Adrenal gland (tissue), 5 donors: ENCODE measurements around the gene ZNF124.

Experiments used
- CTCF ChIP-seq, 6 experiments: fragments of 450-650 bp in 4 of 6; fragments of 200-600 bp in 2 of 6; sonication (generic) in 1 of 6; IDR thresholded peaks; 1 replicate in 5 of 6; 2 replicates in 1 of 6; pipeline versions ENCODE4 v1.5.1 to v1.8.0; 2016 to 2021; ENCODE audit warnings: antibody characterized with exemption in 6 of 6, mild to moderate bottlenecking in 2 of 6, moderate library complexity in 1 of 6
- POLR2A ChIP-seq, 2 donors: fragments of 450-650 bp; IDR thresholded peaks; one replicate each; pipeline ENCODE4 v1.6.1; 2017; ENCODE audit warnings: antibody characterized with exemption in 2 of 2, mild to moderate bottlenecking in 2 of 2, moderate library complexity in 1 of 2
- donor health status: DM: no; HTN: no; CAD: no.

GRCh38 chr1:247212012-247212411 lies 40.2 kb upstream of the ZNF124 start:
- TF ChIP-seq POLR2A (IDR thresholded peaks at IDR 0.05) = no peak
- TF ChIP-seq CTCF (IDR thresholded peaks at IDR 0.05) = no peak
